Breast epithelium (tissue), 4 donors: ENCODE measurements around the gene RNF40. TPM values are rescaled to one million over a fixed set of nuclear protein-coding genes. Genes with fewer than 3 reads are reported as not detected.

Experiments
- DNase-seq, 2 donors: peaks; one replicate each; pipeline ENCODE4 v3.0.0-alpha.2; 2019; ENCODE audit warnings: low spot score in 2 of 2
- H3K27ac ChIP-seq, 2 donors: fragments of 200-600 bp; sonication (generic) in 1 of 2; one replicate each; pipeline ENCODE4 v1.5.1; 2016 to 2019; ENCODE audit warnings: mild to moderate bottlenecking in 1 of 2
- H3K27me3 ChIP-seq, 2 donors: fragments of 200-600 bp; sonication (generic) in 1 of 2; one replicate each; pipeline versions ENCODE4 v1.5.1 to v1.6.0; 2017 to 2019; ENCODE audit warnings: control low read depth in 1 of 2, mild to moderate bottlenecking in 1 of 2
- H3K36me3 ChIP-seq: fragments of 200-600 bp; one replicate; pipeline ENCODE4 v1.5.1; 2019
- H3K4me1 ChIP-seq, 2 donors: fragments of 200-600 bp; sonication (generic); one replicate each; pipeline ENCODE4 v1.5.1; 2016 to 2019; ENCODE audit warnings: control low read depth in 1 of 2
- H3K4me3 ChIP-seq, 3 donors: fragments of 200-600 bp; sonication (generic); 1 replicate in 2 of 3; 2 replicates in 1 of 3; pipeline ENCODE4 v1.5.1; 2016 to 2019; ENCODE audit warnings: mild to moderate bottlenecking in 3 of 3, moderate library complexity in 2 of 3
- H3K9me3 ChIP-seq, 2 donors: fragments of 200-600 bp; sonication (generic) in 1 of 2; one replicate each; pipeline ENCODE4 v1.5.1; 2016 to 2019; ENCODE audit warnings: control low read depth in 1 of 2
- POLR2A ChIP-seq: fragments of 450-650 bp; IDR thresholded peaks from one replicate; pipeline ENCODE4 v1.6.1; 2016; ENCODE audit warnings: antibody characterized with exemption, mild to moderate bottlenecking, moderate library complexity
- POLR2AphosphoS5 ChIP-seq, 3 donors: sonication (generic); formaldehyde crosslinking; IDR thresholded peaks; one replicate each; pipeline ENCODE4 v1.6.1; 2017; ENCODE audit warnings: antibody characterized with exemption in 3 of 3
- intact Hi-C: fragments of 100-400 bp; cut with DNase I; formaldehyde crosslinking; loops from one replicate; pipeline ENCODE4 v1.15.1; 2023; ENCODE audit warnings: low total_unique reads
- total RNA-seq, 3 donors: library from RNA; depleted of rRNA; stranded (reverse); fragments of >200 nt; gene quantifications; one replicate each; pipeline ENCODE4 v1.1.0, GENCODE V29; 2016
- TF ChIP-seq, protein P1 (sequence below), 3 donors: fragments of 450-650 bp; IDR thresholded peaks; one replicate each; pipeline ENCODE4 v1.5.1; 2016 to 2017; ENCODE audit warnings: antibody characterized with exemption in 3 of 3, mild to moderate bottlenecking in 3 of 3, moderate library complexity in 3 of 3

The RNF40 gene
- total RNA-seq, 3 donors from 2014 or later = 77.0 to 84.7 (median 77.3) TPM

DNA sequence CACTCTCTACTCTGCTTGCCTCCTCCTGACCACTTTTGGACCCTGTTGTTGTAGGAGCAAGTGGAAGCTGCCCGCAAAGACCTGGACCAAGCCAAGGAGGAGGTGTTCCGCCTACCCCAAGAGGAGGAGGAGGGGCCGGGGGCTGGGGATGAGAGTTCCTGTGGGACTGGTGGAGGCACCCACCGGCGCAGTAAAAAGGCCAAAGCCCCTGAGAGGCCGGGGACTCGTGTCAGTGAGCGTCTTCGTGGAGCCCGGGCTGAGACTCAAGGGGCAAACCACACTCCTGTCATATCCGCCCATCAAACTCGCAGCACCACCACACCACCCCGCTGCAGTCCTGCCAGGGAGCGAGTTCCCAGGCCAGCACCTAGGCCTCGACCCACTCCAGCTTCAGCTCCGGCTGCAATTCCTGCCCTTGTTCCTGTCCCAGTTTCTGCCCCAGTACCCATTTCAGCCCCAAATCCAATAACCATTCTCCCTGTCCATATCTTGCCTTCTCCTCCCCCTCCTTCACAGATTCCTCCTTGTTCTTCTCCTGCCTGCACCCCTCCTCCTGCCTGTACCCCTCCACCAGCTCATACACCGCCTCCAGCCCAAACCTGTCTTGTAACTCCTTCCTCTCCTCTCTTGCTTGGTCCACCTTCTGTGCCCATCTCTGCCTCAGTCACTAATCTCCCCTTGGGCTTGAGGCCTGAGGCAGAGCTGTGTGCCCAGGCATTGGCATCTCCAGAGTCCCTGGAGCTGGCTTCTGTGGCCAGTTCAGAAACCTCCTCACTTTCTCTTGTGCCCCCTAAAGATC, 24.9 kb upstream of the RNF40 start:
- H3K4me1 ChIP-seq = peaks cover 7 to 20% of the 10 kb centered on the region in 2 donors

DNA sequence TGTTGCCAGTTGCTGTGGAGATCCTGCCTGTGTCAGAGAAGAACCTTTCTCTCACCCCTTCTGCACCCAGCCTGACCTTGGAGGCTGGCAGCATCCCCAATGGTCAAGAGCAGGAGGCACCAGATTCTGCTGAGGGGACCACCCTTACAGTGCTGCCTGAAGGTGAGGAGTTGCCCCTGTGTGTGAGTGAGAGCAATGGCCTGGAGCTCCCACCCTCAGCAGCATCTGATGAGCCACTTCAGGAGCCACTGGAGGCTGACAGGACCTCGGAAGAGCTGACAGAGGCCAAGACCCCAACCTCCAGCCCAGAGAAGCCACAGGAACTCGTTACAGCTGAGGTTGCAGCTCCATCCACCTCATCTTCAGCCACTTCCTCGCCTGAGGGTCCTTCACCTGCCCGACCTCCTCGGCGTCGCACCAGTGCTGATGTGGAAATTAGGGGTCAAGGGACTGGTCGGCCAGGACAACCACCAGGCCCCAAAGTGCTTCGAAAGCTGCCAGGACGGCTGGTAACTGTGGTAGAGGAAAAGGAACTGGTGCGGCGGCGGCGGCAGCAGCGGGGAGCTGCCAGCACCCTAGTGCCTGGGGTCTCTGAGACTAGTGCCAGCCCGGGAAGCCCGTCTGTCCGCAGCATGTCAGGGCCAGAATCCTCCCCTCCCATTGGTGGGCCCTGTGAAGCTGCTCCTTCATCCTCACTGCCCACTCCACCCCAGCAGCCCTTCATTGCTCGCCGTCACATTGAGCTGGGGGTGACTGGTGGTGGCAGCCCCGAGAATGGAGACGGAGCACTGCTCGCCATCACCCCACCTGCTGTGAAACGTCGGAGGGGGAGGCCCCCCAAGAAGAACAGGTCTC, 24.1 kb upstream of the RNF40 start:
- H3K36me3 ChIP-seq = peaks cover 21% of the 10 kb centered on the region
- intact Hi-C loops = no loop called here
- TF ChIP-seq POLR2AphosphoS5 (IDR thresholded peaks at IDR 0.05) = no peak
- TF ChIP-seq POLR2A = no peak
- TF ChIP-seq, protein P1, sequence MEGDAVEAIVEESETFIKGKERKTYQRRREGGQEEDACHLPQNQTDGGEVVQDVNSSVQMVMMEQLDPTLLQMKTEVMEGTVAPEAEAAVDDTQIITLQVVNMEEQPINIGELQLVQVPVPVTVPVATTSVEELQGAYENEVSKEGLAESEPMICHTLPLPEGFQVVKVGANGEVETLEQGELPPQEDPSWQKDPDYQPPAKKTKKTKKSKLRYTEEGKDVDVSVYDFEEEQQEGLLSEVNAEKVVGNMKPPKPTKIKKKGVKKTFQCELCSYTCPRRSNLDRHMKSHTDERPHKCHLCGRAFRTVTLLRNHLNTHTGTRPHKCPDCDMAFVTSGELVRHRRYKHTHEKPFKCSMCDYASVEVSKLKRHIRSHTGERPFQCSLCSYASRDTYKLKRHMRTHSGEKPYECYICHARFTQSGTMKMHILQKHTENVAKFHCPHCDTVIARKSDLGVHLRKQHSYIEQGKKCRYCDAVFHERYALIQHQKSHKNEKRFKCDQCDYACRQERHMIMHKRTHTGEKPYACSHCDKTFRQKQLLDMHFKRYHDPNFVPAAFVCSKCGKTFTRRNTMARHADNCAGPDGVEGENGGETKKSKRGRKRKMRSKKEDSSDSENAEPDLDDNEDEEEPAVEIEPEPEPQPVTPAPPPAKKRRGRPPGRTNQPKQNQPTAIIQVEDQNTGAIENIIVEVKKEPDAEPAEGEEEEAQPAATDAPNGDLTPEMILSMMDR (IDR thresholded peaks at IDR 0.05) = no peak
- no peaks in the 10 kb centered on the region for H3K27me3 ChIP-seq
- peak overlapping the region; percentile 93 to 99 for H3K27ac ChIP-seq
- no peak overlapping the region for H3K4me3 ChIP-seq
- no peaks in the 10 kb centered on the region for H3K9me3 ChIP-seq
- no peak for DNase-seq
- peaks cover 7 to 20% of the 10 kb centered on the region in 2 donors for H3K4me1 ChIP-seq

More for the DNA sequence above, 24.9 kb upstream of the RNF40 start:
- no peak for TF ChIP-seq POLR2A
- TF ChIP-seq, protein P1 (IDR thresholded peaks at IDR 0.05) = no peak
- no peak for TF ChIP-seq POLR2AphosphoS5 (IDR thresholded peaks at IDR 0.05)
- peaks cover 21% of the 10 kb centered on the region for H3K36me3 ChIP-seq
- no peak overlapping the region for H3K27ac ChIP-seq
- H3K27me3 ChIP-seq = no peaks in the 10 kb centered on the region
- H3K4me3 ChIP-seq = no peak overlapping the region
- H3K9me3 ChIP-seq = no peaks in the 10 kb centered on the region
- DNase-seq = no peak
- intact Hi-C loops = no loop called here

GRCh38 chr16:30738984-30739951, 22.9 kb upstream of the RNF40 start:
- peaks cover 15% of the 10 kb centered on the region for H3K36me3 ChIP-seq
- TF ChIP-seq, protein P1 (IDR thresholded peaks at IDR 0.05) = no peak
- TF ChIP-seq POLR2AphosphoS5 (IDR thresholded peaks at IDR 0.05) (no peak), POLR2A (no peak)

GRCh38 chr16:30740364-30741251, 21.5 kb upstream of the RNF40 start:
- peak; percentile 8 for TF ChIP-seq POLR2A
- TF ChIP-seq POLR2AphosphoS5 (IDR thresholded peaks at IDR 0.05) = peak; percentile 48 to 80 (median 72)
- TF ChIP-seq, protein P1 (IDR thresholded peaks at IDR 0.05) = no peak
- Histone ChIP-seq H3K4me3 (peak overlapping the region; percentile 17 to 57 (median 34)), H3K27ac (peak overlapping the region; percentile 93 to 99), H3K36me3 (peaks cover 15% of the 10 kb centered on the region), H3K4me1 (peaks cover 7 to 20% of the 10 kb centered on the region in 2 donors), H3K9me3 (no peaks in the 10 kb centered on the region), H3K27me3 (no peaks in the 10 kb centered on the region)
- intact Hi-C loops = no loop called here
- DNase-seq = peak; percentile 94 to 96

More at GRCh38 chr16:30738984-30739951, 22.9 kb upstream of the RNF40 start:
- Histone ChIP-seq H3K27me3 (no peaks in the 10 kb centered on the region), H3K9me3 (no peaks in the 10 kb centered on the region), H3K4me1 (peaks cover 7 to 20% of the 10 kb centered on the region in 2 donors), H3K27ac (peak overlapping the region; percentile 93 to 99), H3K4me3 (no peak overlapping the region)
- intact Hi-C loops = no loop called here
- DNase-seq = no peak
